ENCODE data around the gene TRIM29.

DNA sequence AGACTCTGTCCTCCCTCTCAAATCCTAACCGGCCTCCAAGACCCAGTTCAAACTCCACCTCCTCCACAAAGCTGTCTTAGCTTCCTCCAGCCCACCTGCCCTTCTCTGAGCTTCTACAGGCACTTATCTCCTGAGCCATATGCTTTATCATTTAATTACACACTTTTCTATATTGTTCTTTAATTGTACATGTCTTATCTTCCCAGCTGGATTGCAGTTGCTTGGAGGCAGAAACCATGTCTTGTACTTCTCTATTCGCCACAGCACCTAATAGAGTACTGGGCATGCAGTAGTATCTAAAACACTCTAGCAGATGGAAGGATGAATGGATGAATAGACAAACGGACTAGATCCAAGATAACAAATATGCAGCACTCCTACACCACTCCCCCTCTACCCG, 11.3 kb downstream of the TRIM29 start:
- TF ChIP-seq, protein P1, sequence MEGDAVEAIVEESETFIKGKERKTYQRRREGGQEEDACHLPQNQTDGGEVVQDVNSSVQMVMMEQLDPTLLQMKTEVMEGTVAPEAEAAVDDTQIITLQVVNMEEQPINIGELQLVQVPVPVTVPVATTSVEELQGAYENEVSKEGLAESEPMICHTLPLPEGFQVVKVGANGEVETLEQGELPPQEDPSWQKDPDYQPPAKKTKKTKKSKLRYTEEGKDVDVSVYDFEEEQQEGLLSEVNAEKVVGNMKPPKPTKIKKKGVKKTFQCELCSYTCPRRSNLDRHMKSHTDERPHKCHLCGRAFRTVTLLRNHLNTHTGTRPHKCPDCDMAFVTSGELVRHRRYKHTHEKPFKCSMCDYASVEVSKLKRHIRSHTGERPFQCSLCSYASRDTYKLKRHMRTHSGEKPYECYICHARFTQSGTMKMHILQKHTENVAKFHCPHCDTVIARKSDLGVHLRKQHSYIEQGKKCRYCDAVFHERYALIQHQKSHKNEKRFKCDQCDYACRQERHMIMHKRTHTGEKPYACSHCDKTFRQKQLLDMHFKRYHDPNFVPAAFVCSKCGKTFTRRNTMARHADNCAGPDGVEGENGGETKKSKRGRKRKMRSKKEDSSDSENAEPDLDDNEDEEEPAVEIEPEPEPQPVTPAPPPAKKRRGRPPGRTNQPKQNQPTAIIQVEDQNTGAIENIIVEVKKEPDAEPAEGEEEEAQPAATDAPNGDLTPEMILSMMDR (IDR thresholded peaks at IDR 0.05): no peak
- no peak for TF ChIP-seq POLR2A (IDR thresholded peaks at IDR 0.05)
